ENCODE data around the gene DSCAM.

DSCAM gene

GRCh38 chr21:40143822-40144525 is 703.0 kb downstream of the DSCAM start:
- H3K27me3 ChIP-seq (ENCODE audit: insufficient read depth, low read length) = no peaks in the 10 kb centered on the region
- TF ChIP-seq EZH2 (IDR thresholded peaks at IDR 0.05; ENCODE audit: borderline replicate concordance, low read length) = no peak
- TF ChIP-seq CTCF (IDR thresholded peaks at IDR 0.05; ENCODE audit: low read length) = peak; percentile 82

DNA sequence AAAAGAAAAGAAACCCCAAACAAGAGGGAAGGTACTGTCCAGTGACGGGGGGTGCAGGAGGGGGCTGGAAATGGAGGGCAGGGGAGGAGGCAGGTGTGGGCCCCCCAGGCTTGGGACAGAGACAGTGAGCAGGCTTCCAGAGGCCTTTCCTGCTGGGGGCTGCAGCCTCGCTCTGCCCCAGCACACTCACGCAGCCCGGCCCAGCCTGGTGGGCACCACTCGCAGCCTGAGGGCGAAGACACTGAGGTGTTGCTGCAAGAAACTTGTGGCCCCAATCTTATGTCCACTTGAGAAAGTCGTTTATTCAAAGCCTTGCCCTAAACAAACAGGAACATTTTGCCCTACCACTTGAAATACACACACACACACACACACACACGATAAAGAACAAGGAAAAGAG is 705.3 kb downstream of the DSCAM start:
- Histone ChIP-seq H3K4me3 (ENCODE audit: low read depth, low read length, poor library complexity, severe bottlenecking) (no peak overlapping the region), H3K9me2 (ENCODE audit: low read depth, low read length) (no peaks in the 10 kb centered on the region), H3K79me2 (ENCODE audit: insufficient read depth, low read length) (no peaks in the 10 kb centered on the region), H3K4me2 (ENCODE audit: low read length) (no peak overlapping the region), H3K9ac (ENCODE audit: low read length) (no peak overlapping the region), H3K36me3 (ENCODE audit: insufficient read depth, low read length) (no peaks in the 10 kb centered on the region), H2AFZ (ENCODE audit: low read length) (no peak overlapping the region), H3K27ac (ENCODE audit: low read depth, low read length, poor library complexity, severe bottlenecking) (no peak overlapping the region), H3K27me3 (ENCODE audit: insufficient read depth, low read length) (no peaks in the 10 kb centered on the region), H3F3A (ENCODE audit: insufficient read depth, low read length) (no peaks in the 10 kb centered on the region), H4K20me1 (ENCODE audit: insufficient read depth, low read length) (no peaks in the 10 kb centered on the region), H3K4me1 (ENCODE audit: insufficient read depth, low read length, severe bottlenecking) (no peaks in the 10 kb centered on the region), H3K9me3 (ENCODE audit: low read length) (no peaks in the 10 kb centered on the region)
- TF ChIP-seq CTCF (IDR thresholded peaks at IDR 0.05; ENCODE audit: low read length) = no peak
- TF ChIP-seq EZH2 (IDR thresholded peaks at IDR 0.05; ENCODE audit: borderline replicate concordance, low read length) = no peak

More at GRCh38 chr21:40143822-40144525, 703.0 kb downstream of the DSCAM start:
- no peak overlapping the region for H2AFZ ChIP-seq (ENCODE audit: low read length)
- no peak overlapping the region for H3K27ac ChIP-seq (ENCODE audit: low read depth, low read length, poor library complexity, severe bottlenecking)
- H3K4me3 ChIP-seq (ENCODE audit: low read depth, low read length, poor library complexity, severe bottlenecking) = no peak overlapping the region
- H3K9ac ChIP-seq (ENCODE audit: low read length) = no peak overlapping the region
- no peaks in the 10 kb centered on the region for H3K4me1 ChIP-seq (ENCODE audit: insufficient read depth, low read length, severe bottlenecking)
- H4K20me1 ChIP-seq (ENCODE audit: insufficient read depth, low read length) = no peaks in the 10 kb centered on the region
- H3K4me2 ChIP-seq (ENCODE audit: low read length) = no peak overlapping the region
- no peaks in the 10 kb centered on the region for H3K9me3 ChIP-seq (ENCODE audit: low read length)
- H3K36me3 ChIP-seq (ENCODE audit: insufficient read depth, low read length) = no peaks in the 10 kb centered on the region
- no peaks in the 10 kb centered on the region for H3K9me2 ChIP-seq (ENCODE audit: low read depth, low read length)
- no peaks in the 10 kb centered on the region for H3K79me2 ChIP-seq (ENCODE audit: insufficient read depth, low read length)
- no peaks in the 10 kb centered on the region for H3F3A ChIP-seq (ENCODE audit: insufficient read depth, low read length)

DNA sequence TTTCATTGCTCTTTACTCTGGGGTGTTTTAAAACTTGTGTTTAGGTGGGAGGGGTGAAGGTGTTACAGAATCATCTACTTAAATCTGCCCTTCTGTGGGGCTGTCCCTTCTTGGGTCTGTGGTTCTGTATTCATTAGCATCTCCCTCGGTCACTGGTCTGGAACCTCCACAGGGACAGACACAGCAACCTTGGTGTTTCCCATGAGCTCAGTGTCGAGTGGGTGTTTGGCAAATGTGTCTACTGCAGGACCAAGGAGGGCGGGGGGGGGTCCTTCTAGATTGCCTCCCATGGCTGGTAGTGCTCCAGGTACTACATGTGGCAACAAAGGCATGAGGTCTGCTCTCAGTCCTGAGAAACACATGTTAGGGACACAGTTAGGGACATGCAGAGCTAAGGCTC is 706.3 kb downstream of the DSCAM start:
- Histone ChIP-seq H3K4me1 (ENCODE audit: insufficient read depth, low read length, severe bottlenecking) (no peaks in the 10 kb centered on the region), H3K27me3 (ENCODE audit: insufficient read depth, low read length) (no peaks in the 10 kb centered on the region), H3K9ac (ENCODE audit: low read length) (no peak overlapping the region), H3K36me3 (ENCODE audit: insufficient read depth, low read length) (no peaks in the 10 kb centered on the region), H3K4me3 (ENCODE audit: low read depth, low read length, poor library complexity, severe bottlenecking) (no peak overlapping the region), H3K27ac (ENCODE audit: low read depth, low read length, poor library complexity, severe bottlenecking) (no peak overlapping the region), H3K79me2 (ENCODE audit: insufficient read depth, low read length) (no peaks in the 10 kb centered on the region), H3F3A (ENCODE audit: insufficient read depth, low read length) (no peaks in the 10 kb centered on the region), H2AFZ (ENCODE audit: low read length) (no peak overlapping the region), H3K4me2 (ENCODE audit: low read length) (no peak overlapping the region), H4K20me1 (ENCODE audit: insufficient read depth, low read length) (no peaks in the 10 kb centered on the region), H3K9me2 (ENCODE audit: low read depth, low read length) (no peaks in the 10 kb centered on the region), H3K9me3 (ENCODE audit: low read length) (no peaks in the 10 kb centered on the region)
- TF ChIP-seq EZH2 (IDR thresholded peaks at IDR 0.05; ENCODE audit: borderline replicate concordance, low read length) (no peak), CTCF (IDR thresholded peaks at IDR 0.05; ENCODE audit: low read length) (no peak)

Data from OCI-LY1 (cell line).